Colon (tissue), 2 donors: ENCODE data around the gene WBP1L.
"Not testable (repeated sequence)": the region's sequence is repeated elsewhere in the genome, so short reads cannot be mapped to it uniquely, and the experiment has no call there.

ENCODE experiments used
- FAIRE-seq: peaks from 2 replicates; lab custom pipeline; 2012; peaks lifted over from hg19 to GRCh38; lab: Jason Lieb, UNC
- donor health status: control.
- donor health status: control.

The WBP1L gene

DNA sequence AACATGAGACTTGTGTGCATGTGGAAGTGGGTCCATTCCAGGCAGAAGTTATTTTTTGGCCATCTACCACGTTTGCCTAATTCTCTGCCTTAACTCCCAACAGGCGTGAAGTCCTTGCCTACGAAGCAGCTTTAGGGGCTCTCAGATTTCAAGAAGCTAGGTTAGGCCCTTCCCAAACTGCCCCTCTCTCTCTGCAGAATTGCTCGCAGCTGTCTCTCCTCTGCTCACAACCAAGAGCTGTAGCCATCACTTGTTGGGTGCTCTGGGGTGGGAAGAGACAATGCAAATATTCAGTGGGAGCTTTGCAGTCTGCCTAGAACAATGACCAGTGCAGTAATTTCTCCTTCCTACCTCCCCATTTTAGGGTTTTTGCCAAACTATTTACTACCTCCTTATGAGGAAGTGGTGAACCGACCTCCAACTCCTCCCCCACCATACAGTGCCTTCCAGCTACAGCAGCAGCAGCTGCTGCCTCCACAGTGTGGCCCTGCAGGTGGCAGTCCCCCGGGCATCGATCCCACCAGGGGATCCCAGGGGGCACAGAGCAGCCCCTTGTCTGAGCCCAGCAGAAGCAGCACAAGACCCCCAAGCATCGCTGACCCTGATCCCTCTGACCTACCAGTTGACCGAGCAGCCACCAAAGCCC, 68.6 kb downstream of the WBP1L start:
- FAIRE-seq = no peak

DNA sequence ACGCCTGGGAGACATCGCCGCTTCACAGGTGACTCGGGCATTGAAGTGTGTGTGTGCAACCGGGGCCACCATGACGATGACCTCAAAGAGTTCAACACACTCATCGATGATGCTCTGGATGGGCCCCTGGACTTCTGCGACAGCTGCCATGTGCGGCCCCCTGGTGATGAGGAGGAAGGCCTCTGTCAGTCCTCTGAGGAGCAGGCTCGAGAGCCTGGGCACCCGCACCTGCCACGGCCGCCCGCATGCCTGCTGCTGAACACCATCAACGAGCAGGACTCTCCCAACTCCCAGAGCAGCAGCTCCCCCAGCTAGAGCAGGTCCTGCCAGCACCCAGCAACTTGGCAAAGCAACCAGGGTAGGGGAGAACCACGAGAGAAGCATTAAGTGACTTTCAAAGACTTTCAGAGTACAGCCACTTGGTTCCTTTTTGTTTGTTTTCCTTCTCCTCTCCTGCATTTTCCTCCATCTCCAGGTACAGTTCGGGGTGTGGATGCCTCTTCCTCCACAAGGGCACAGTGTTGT, 69.3 kb downstream of the WBP1L start:
- no peak for FAIRE-seq

DNA sequence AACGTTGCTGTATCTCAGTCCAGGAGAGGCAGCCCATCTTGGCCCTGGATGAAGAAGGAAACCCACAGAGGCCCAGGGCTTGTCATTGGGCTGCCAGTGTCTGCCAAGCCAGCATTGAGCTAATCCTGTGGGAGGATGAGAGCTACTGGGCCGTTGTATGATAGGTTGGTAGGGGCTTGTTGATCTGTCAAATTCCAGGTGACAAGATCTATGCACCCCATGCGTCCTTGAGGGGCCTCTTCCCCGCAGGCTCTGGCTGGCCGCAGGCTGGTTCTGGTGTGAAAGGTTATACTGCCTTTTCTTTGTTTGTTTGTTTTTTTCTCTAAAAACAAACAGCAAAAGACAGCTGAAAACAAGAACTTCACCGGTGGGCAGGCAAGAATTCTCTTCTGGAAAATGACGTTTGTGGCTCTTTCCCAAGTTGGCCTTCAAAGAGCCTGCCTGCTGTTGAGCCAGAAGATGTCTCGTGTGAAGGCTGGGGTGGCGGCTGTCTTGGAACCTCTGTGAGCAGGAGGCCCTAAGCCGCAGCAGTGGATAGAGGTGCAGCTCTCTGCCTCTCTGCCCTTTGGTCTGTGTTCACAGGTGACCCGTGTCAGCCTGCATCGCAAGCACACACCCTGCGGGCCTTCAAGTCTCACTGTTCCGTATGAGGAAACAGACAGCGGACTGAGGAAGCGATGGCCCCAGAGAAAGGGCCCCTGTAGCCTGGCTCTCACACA, 70.1 kb downstream of the WBP1L start:
- FAIRE-seq = no peak

GRCh38 chr10:102814453-102814871, 70.7 kb downstream of the WBP1L start:
- FAIRE-seq = no peak

DNA sequence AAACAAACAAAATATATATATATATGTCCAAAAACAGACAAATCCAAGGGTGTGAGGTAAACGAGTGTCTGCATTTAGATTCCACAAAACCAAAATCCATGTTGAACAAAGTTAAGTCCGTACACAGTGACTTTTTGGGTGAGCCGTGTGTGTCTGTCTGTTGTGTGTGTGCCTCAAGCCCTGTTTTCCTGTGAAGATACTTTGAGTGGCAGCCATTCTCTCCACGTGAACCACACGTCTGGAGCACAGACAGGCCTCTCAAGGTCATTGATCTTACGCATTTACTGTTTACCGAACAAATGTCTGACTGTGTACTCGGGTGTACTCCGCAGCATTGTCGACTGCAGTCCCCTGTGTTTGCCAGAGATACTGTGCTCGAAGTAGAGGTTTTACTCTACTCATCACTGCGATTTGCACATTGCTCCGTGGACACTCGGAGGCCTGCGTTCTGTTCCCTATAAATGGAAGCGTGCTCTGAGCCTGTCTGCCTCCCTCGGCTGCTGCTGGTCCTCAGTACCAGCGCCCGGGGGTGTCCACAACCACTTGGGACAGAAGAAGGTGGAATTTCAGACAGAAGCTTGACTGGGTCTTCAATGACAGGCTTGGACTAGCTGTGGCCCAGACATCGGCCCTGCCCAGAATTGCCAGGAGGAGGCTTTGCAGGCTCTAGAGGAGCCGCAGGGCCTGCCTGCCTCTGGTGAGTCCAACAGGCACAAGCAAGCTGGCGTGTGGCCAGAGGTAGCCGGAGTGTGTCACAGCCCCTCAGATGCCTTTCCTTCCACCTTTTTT, 71.3 kb downstream of the WBP1L start:
- no peak for FAIRE-seq

GRCh38 chr10:102815790-102816549, 72.2 kb downstream of the WBP1L start:
- FAIRE-seq = no peak

GRCh38 chr10:102817175-102817574, 73.4 kb downstream of the WBP1L start:
- no peak for FAIRE-seq

- FAIRE-seq = no peak
Observed at GRCh38 chr10:102819054-102819453, 75.3 kb downstream of the WBP1L start.

GRCh38 chr10:102820008-102820407, 76.3 kb downstream of the WBP1L start:
- not testable (repeated sequence) for FAIRE-seq

DNA sequence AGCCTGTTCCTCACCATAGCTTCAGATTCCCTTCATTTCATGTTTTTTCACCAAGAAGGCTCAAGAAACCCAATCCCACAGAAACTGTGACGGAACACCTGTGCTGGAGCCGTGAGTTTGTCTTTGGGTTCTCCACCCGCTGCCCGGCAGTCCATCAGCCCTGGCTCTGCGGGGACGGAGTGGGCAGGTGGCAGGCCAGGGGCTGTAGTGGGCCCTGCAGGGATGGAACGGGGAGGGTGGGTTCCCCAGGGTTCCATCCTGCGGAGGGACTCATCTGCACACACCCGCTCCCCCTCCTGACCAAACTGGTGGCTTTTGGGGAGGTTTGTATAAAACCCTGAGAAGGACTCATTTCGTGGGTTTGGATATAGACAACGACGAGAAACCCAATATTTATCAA, 78.5 kb downstream of the WBP1L start:
- no peak for FAIRE-seq

DNA sequence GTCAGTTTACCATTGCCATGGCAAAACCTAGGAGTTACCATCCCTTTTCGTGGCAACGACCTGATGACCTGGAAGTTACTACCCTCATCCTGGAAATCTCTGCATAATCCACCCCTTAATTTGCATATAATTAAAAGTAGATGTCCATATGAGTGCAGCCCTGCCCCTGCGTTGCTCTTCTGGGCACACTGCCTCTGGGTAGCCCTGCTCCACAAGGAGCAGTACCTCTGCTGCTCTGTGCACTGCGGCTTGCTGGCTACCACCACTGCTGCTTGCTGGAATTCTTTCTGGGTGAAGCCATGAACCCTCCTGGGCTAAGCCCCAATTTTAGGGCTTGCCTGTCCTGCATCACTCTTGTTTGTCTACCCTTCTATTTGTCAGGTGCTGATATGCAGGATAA, 80.9 kb downstream of the WBP1L start:
- no peak for FAIRE-seq

- no peak for FAIRE-seq
Observed at GRCh38 chr10:102826148-102826796, 82.5 kb downstream of the WBP1L start.

DNA sequence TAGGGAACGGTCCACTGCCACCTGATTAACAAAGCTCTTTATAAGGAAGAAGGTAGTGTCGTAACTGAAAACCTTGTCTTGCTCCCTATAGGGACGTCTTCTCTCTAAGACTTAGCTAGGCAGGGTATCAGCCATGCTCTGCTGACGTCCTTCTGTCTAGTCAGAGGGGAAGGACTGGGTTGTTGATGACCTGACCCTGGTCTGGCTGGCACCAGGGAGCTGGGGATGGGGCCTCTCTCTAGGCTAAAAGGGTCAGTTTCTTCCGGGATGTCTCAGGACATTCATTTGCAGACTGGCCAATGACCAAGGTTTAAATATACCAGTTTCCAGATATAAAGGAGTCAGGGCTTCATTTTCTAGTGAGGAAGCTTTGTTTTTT, 83.8 kb downstream of the WBP1L start:
- no peak for FAIRE-seq

DNA sequence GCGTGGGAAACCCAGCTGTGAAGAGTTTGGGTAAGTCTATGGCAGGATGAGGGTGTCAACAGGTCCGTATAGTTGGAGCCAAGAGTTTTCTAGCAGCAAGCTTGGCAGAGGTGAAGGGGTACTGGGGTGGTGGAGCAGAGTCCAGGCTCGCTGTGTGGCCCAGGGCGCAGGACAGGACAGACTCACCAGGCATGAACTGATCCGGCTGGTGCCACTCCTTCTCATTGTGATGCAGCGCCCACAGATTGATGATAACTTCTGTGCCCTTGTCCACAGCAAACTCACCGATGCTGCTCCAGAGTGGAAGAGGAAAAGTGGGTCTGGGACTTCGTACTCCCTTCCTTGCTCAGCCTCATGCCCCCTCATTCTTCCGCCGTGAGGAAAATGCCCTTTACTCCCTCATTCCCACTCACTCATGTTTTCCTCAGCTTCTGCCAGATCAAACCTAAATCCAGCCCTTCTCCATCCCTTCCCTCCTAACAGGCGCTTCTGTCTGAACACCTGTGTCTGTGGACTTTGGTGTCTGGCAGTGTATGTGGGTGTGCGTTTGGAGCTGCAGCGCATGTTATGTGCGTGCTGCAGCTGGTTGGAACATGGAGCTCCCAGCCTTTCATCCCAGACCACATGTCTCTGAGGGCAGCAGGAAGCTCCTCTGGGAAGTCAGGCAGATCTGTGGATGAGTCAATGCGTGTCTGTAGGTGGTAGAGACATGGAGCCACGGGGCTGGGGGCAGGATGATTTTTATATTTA, 87.7 kb downstream of the WBP1L start:
- no peak for FAIRE-seq

- no peak for FAIRE-seq
Observed at GRCh38 chr10:102832248-102832647, 88.5 kb downstream of the WBP1L start.

DNA sequence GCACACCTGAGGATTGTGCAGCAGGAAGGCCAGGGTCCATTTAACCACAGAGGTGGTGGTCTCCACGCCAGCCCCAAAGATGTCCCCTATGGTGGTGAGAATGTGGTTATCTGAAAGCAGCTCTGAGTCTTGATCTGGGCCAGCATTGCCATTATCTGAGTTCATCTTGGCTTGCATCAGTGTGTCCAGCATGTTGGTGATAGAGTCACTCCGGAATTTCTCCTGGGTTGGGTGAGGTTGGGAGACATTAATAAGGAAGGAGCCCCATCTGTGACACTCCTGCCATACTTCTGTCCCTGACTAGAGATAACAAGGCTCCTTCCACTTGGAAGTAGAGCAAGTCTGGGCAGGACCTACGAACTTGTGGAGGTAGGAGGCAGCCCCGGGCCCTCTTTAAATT, 89.2 kb downstream of the WBP1L start:
- no peak for FAIRE-seq

DNA sequence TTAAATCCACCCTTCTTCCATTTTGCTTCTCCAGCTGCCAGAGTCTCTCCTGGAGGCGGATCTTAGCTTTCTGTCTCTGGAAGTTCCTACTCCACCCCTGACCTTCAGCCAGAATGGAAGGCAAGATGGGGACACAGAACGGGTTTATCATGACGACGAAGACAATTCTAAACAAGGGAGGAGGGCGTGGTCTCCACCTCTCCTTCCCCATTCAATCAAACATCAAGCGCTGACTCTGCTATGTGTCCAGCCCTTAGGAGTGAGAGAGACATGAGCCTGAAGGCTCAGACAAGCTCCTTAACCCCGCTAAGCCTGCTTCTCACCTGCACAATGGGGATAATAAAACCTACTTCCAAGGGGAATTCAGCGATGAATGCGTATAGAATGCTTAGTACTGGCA, 90.4 kb downstream of the WBP1L start:
- no peak for FAIRE-seq

GRCh38 chr10:102835007-102835482, 91.3 kb downstream of the WBP1L start:
- FAIRE-seq = no peak

- no peak for FAIRE-seq
Observed at GRCh38 chr10:102837230-102837721, 93.5 kb downstream of the WBP1L start, which contains the start of gene CYP17A1. Gene CYP17A1, minus strand, starts transcription at chr10:102837413. Its CDS starts 52 bp downstream, at chr10:102837361.

GRCh38 chr10:102838276-102838927, 94.7 kb downstream of the WBP1L start:
- FAIRE-seq = not testable (repeated sequence)
